Chondrocyte (in vitro differentiated cells): ENCODE results near the gene BICD2. TPM values are rescaled to one million over a fixed set of nuclear protein-coding genes. Genes with fewer than 3 reads are reported as not detected.
A peak's percentile ranks its signal among the peaks of the same experiment; 100 is the strongest.
"Not testable (repeated sequence)": the region's sequence is repeated elsewhere in the genome, so short reads cannot be mapped to it uniquely, and the experiment has no call there.

ENCODE experiments used
- DNase-seq: peaks from one replicate; pipeline ENCODE4 v3.0.0; 2021; ENCODE audit warnings: mixed read lengths, low spot score
- H3K27ac Mint-ChIP-seq: one replicate; pipeline ENCODE4 v1.8.0; 2021; ENCODE audit warnings: mild to moderate bottlenecking, moderate library complexity, mixed read lengths; ENCODE audit not compliant: unreplicated experiment
- H3K27me3 Mint-ChIP-seq: 2 replicates; pipeline ENCODE4 v1.8.0; 2021; ENCODE audit warnings: low read depth, mixed read lengths
- H3K36me3 Mint-ChIP-seq: 2 replicates; pipeline ENCODE4 v1.8.0; 2021; ENCODE audit warnings: low read depth, mixed read lengths
- H3K4me1 Mint-ChIP-seq: 2 replicates; pipeline ENCODE4 v1.8.0; 2021; ENCODE audit warnings: low read depth, mild to moderate bottlenecking, mixed read lengths
- H3K4me3 Mint-ChIP-seq: one replicate; pipeline ENCODE4 v1.8.0; 2021; ENCODE audit warnings: mild to moderate bottlenecking, moderate library complexity, mixed read lengths; ENCODE audit not compliant: unreplicated experiment
- H3K9me3 Mint-ChIP-seq: 2 replicates; pipeline ENCODE4 v1.8.0; 2021; ENCODE audit warnings: low read depth, mixed read lengths
- long read RNA-seq: library from polyadenylated mRNA; stranded (forward); transcript quantifications from one replicate; pipeline ENCODE4 v2.0.0, GENCODE V29; 2021
- total RNA-seq: library from RNA; stranded (reverse); gene quantifications from 3 replicates; pipeline ENCODE4 v1.2.1, GENCODE V29; 2021
- TF ChIP-seq, protein P1 (sequence below): fragments of 200-600 bp; sonication (generic); IDR thresholded peaks from 2 replicates; pipeline ENCODE4 v1.5.0; 2021; ENCODE audit warnings: antibody characterized with exemption, mild to moderate bottlenecking, moderate library complexity

BICD2 gene
- 41.4 to 46.4 TPM (median 41.9 TPM) in 3 replicates for total RNA-seq
- long read RNA-seq, full-length matches to known transcripts: 148 of 181 reads
- long read RNA-seq, partial matches to known transcripts: 12 of 181 reads
- long read RNA-seq, other reads (novel, unspliced or antisense): 21 of 181 reads

- TF ChIP-seq, protein P1, sequence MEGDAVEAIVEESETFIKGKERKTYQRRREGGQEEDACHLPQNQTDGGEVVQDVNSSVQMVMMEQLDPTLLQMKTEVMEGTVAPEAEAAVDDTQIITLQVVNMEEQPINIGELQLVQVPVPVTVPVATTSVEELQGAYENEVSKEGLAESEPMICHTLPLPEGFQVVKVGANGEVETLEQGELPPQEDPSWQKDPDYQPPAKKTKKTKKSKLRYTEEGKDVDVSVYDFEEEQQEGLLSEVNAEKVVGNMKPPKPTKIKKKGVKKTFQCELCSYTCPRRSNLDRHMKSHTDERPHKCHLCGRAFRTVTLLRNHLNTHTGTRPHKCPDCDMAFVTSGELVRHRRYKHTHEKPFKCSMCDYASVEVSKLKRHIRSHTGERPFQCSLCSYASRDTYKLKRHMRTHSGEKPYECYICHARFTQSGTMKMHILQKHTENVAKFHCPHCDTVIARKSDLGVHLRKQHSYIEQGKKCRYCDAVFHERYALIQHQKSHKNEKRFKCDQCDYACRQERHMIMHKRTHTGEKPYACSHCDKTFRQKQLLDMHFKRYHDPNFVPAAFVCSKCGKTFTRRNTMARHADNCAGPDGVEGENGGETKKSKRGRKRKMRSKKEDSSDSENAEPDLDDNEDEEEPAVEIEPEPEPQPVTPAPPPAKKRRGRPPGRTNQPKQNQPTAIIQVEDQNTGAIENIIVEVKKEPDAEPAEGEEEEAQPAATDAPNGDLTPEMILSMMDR: no peak
- Mint-ChIP-seq H3K36me3 (no peaks in the 10 kb centered on the region), H3K27ac (peak within 1 kb of the TSS; percentile 96), H3K9me3 (no peaks in the 10 kb centered on the region), H3K4me3 (peak within 1 kb of the TSS; percentile 89), H3K27me3 (no peaks in the 10 kb centered on the region), H3K4me1 (peaks cover 46% of the 10 kb centered on the region)
- DNase-seq: no peak
Measured at GRCh38 chr9:92764381-92764987, at the start of gene BICD2. TSS of gene BICD2 (minus strand) at chr9:92764833. CDS start at chr9:92764744, 89 bp downstream.

DNA sequence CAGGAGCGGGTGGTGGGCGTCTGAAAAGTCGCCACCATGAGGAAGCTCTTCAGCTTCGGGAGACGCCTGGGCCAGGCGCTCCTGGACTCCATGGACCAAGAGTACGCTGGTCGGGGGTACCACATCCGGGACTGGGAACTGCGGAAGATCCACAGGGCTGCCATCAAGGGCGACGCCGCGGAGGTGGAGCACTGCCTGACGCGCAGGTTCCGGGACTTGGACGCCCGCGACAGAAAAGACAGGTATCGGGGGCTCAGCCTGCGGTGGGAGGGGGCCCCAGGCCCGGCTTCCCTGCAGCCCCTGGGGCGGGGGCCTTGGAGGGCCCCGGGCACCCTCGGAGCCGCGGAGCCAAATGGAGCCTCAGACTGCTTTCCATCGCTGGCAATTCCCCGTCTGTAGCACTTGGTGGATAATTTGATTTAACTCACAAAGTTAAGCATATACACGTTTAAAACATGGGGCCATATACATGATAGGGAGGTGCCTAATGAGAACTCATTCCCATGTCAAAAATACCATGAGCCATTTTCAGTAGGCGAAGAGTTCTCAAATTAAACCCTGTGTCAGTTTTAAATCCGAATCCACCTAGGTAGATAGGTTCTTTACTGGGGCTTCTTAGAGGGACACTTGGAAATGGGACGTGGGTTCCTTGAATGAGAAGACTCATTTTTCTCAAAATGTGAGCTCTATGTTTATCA lies 45.1 kb upstream of the BICD2 start:
- not testable (repeated sequence) for DNase-seq, H3K36me3 Mint-ChIP-seq, H3K9me3 Mint-ChIP-seq, H3K4me1 Mint-ChIP-seq, H3K27ac Mint-ChIP-seq
- H3K27me3 Mint-ChIP-seq: peaks cover 62% of the 10 kb centered on the region
- peak overlapping the region; percentile 77 for H3K4me3 Mint-ChIP-seq

DNA sequence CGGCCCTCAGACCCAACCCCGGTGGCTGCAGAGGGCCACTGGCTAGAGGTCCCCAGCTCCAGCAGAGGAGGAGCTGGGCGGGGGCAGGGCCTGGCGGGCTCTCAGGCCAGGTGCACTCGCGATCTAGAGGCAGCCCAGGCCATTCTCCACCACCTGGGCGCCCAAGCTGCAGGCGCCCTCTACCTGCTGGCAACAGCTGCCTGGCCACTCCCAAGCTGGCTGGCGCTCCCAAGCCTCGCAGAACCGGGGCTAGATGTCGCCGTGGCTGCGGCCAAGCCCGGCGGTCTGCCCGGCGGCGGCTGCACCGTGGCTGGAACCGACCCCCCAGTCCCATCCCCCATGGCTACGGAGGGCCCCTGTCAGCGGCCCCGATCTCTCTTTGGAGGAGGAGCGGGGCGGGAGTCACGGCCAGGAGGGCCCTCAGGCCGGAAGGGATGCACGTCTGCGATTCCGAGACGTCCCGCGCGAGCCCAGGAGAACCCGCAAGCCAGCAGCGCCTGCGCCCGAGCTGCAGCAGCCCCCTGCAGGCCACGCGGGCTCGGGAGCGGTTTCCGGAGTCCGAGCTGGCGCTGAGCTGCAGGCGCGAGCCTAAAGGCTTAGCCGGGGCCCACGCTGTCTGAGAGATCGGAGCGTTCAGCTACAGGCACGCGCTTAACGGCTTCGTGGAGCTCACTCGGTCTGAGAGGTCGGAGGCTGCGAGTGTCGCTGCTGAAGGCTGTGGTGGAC lies 44.3 kb upstream of the BICD2 start:
- TF ChIP-seq, protein P1: peak; percentile 70
- no peaks in the 10 kb centered on the region for H3K9me3 Mint-ChIP-seq
- H3K36me3 Mint-ChIP-seq: peaks cover 4% of the 10 kb centered on the region
- H3K27ac Mint-ChIP-seq: no peak overlapping the region
- H3K4me1 Mint-ChIP-seq: peaks cover 6% of the 10 kb centered on the region
- peak overlapping the region; percentile 77 for H3K4me3 Mint-ChIP-seq
- peak; percentile 94 for DNase-seq
- peaks cover 56% of the 10 kb centered on the region for H3K27me3 Mint-ChIP-seq

DNA sequence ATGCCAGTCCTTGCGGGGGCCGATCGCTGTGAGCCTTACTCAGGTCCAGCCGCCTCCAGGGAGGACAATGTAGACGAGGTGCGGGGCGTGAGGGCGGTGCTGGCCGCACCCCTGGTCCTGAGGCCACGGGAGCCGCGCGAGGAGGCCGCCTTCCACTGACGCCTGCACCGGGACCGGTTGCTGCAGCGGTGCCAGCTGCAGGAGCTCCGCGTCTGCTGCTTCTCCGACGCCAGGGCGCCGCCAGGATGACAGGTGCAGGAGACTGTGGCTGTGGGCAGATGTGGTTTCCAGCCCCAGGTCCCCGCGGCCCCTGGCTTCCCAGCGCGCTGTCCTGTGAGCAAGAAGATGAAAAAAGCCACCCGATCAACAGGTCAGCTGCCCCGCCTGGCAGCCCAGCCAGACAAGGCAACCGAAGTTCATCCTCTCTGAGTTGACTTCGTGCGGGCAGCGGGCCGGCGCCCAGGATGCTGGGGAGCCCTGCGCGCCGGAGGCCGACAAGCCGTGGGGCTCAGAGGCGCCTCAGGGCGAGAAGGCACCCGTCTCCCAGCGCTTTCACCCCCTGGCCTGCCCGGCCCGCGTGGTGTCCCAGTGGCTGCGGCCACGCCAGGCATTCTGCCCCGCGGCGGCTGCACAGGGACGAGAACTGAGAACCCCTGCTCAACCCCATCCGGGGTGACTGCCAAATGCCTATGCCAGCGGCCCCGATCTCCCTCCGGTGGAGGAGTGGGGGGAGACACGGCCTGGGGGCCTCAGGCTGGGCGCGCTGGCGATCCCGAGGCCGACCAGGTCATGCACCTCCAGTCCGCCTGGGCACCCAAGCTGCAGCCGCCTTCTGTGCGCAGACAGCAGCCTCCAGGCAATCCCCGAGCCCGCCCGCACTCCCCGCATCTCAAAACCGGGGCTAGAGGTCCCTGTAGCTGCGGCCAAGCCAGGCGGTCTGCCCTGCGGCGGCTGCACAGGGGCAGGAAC lies 43.4 kb upstream of the BICD2 start:
- H3K27ac Mint-ChIP-seq: no peak overlapping the region

More for the DNA sequence above, 43.4 kb upstream of the BICD2 start:
- H3K4me3 Mint-ChIP-seq: no peak overlapping the region
- peaks cover 6% of the 10 kb centered on the region for H3K4me1 Mint-ChIP-seq
- TF ChIP-seq, protein P1: no peak
- H3K27me3 Mint-ChIP-seq: peaks cover 49% of the 10 kb centered on the region
- peaks cover 4% of the 10 kb centered on the region for H3K36me3 Mint-ChIP-seq
- no peak for DNase-seq
- no peaks in the 10 kb centered on the region for H3K9me3 Mint-ChIP-seq
